NB4 (cell line): ENCODE measurements around the gene ST3GAL4.

Source experiments
- CTCF ChIP-seq: IDR thresholded peaks from one replicate; pipeline ENCODE4 v1.5.1; 2012; ENCODE audit warnings: low read depth, low read length
- POLR2A ChIP-seq: IDR thresholded peaks from 2 replicates; pipeline ENCODE4 v1.6.1; 2011; ENCODE audit warnings: mild to moderate bottlenecking; ENCODE audit not compliant: insufficient read length; ENCODE audit errors: extremely low read depth
- TF ChIP-seq, protein P1 (sequence below): IDR thresholded peaks from 2 replicates; pipeline ENCODE4 v1.6.1; 2011; ENCODE audit warnings: low read depth, low read length

DNA sequence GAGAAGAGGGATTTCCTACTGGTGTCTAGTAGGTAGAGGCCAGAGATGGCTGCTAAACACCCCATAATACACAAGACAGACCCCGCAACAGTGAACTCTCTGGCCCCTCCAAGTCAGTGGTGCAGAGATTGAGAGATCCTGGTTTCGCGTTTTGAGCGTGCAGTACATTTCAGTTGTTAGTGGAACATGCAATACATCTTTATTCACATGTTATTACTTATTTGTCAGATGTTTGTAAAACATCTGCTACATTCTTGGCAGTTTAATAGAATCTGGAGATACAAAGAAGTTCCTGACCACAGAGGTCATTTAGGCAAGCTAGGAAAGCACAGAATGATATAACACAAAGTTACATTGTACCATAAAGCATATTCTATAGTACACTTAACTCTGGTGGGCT is 41.5 kb downstream of the ST3GAL4 start:
- TF ChIP-seq CTCF (no peak), POLR2A (no peak)
- TF ChIP-seq, protein P1, sequence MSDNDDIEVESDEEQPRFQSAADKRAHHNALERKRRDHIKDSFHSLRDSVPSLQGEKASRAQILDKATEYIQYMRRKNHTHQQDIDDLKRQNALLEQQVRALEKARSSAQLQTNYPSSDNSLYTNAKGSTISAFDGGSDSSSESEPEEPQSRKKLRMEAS = no peak
